Esophagus squamous epithelium (tissue), 4 donors: ENCODE data around the gene ALG1.

ENCODE experiments used
- CTCF ChIP-seq, 6 experiments: fragments of 450-650 bp in 4 of 6; fragments of 200-600 bp in 2 of 6; sonication (generic) in 2 of 6; IDR thresholded peaks; one replicate each; pipeline ENCODE4 v1.5.1; 2016 to 2019; ENCODE audit warnings: antibody characterized with exemption in 6 of 6, mild to moderate bottlenecking in 4 of 6, moderate library complexity in 4 of 6
- POLR2A ChIP-seq, 4 donors: fragments of 450-650 bp; IDR thresholded peaks; one replicate each; pipeline ENCODE4 v1.6.1; 2017; ENCODE audit warnings: antibody characterized with exemption in 4 of 4, mild to moderate bottlenecking in 4 of 4, moderate library complexity in 3 of 4

GRCh38 chr16:5041600-5042133 is 30.0 kb upstream of the ALG1 start:
- TF ChIP-seq CTCF (IDR thresholded peaks at IDR 0.05) (no peak), POLR2A (IDR thresholded peaks at IDR 0.05) (no peak)
